Measurements from ENCODE around the gene TMEM30B. TPM values are rescaled to one million over a fixed set of nuclear protein-coding genes. Genes with fewer than 3 reads are reported as not detected.

TMEM30B gene
- polyA plus RNA-seq, 1 donor: 36.6 TPM

- DNase-seq: peak; percentile 62 to 76
- Histone ChIP-seq H3K9me3 (ENCODE audit: control insufficient read depth, low read depth, low read length) (no peaks in the 10 kb centered on the region), H3K36me3 (ENCODE audit: control insufficient read depth, insufficient read depth, low read length) (no peaks in the 10 kb centered on the region), H3K4me3 (ENCODE audit: low read length) (peak overlapping the region; percentile 31), H3K27ac (ENCODE audit: low read length) (no peak overlapping the region), H3K27me3 (ENCODE audit: control insufficient read depth, insufficient read depth, low read length) (peaks cover 27% of the 10 kb centered on the region), H3K4me1 (ENCODE audit: control insufficient read depth, insufficient read depth, low read length) (no peaks in the 10 kb centered on the region)
- WGBS (ENCODE audit: insufficient coverage, low lambda C conversion rate): 25% methylated on average over 6 of the region's 21 CpGs
Measured at GRCh38 chr14:61269321-61270083, 11.6 kb downstream of the TMEM30B start.

- Histone ChIP-seq H3K9me3 (ENCODE audit: control insufficient read depth, low read depth, low read length) (no peaks in the 10 kb centered on the region), H3K4me1 (ENCODE audit: control insufficient read depth, insufficient read depth, low read length) (no peaks in the 10 kb centered on the region), H3K27me3 (ENCODE audit: control insufficient read depth, insufficient read depth, low read length) (peaks cover 28% of the 10 kb centered on the region), H3K4me3 (ENCODE audit: low read length) (no peak overlapping the region), H3K27ac (ENCODE audit: low read length) (no peak overlapping the region), H3K36me3 (ENCODE audit: control insufficient read depth, insufficient read depth, low read length) (no peaks in the 10 kb centered on the region)
- 60% methylated on average over 1 of the region's 1 CpG for WGBS (ENCODE audit: insufficient coverage, low lambda C conversion rate)
- no peak for DNase-seq
Measured at GRCh38 chr14:61268812-61269211, 12.3 kb downstream of the TMEM30B start.

GRCh38 chr14:61266891-61267740 lies 14.0 kb downstream of the TMEM30B start:
- WGBS (ENCODE audit: insufficient coverage, low lambda C conversion rate): 70% methylated on average over 2 of the region's 11 CpGs
- Histone ChIP-seq H3K4me1 (ENCODE audit: control insufficient read depth, insufficient read depth, low read length) (no peaks in the 10 kb centered on the region), H3K9me3 (ENCODE audit: control insufficient read depth, low read depth, low read length) (no peaks in the 10 kb centered on the region), H3K27me3 (ENCODE audit: control insufficient read depth, insufficient read depth, low read length) (peaks cover 28% of the 10 kb centered on the region), H3K27ac (ENCODE audit: low read length) (no peak overlapping the region), H3K36me3 (ENCODE audit: control insufficient read depth, insufficient read depth, low read length) (no peaks in the 10 kb centered on the region), H3K4me3 (ENCODE audit: low read length) (no peak overlapping the region)
- no peak for DNase-seq

GRCh38 chr14:61266436-61266835 lies 14.7 kb downstream of the TMEM30B start:
- Histone ChIP-seq H3K4me3 (ENCODE audit: low read length) (no peak overlapping the region), H3K36me3 (ENCODE audit: control insufficient read depth, insufficient read depth, low read length) (no peaks in the 10 kb centered on the region), H3K27me3 (ENCODE audit: control insufficient read depth, insufficient read depth, low read length) (peaks cover 28% of the 10 kb centered on the region), H3K9me3 (ENCODE audit: control insufficient read depth, low read depth, low read length) (no peaks in the 10 kb centered on the region), H3K27ac (ENCODE audit: low read length) (no peak overlapping the region), H3K4me1 (ENCODE audit: control insufficient read depth, insufficient read depth, low read length) (no peaks in the 10 kb centered on the region)
- WGBS (ENCODE audit: insufficient coverage, low lambda C conversion rate): 86% methylated on average over 2 of the region's 4 CpGs
- no peak for DNase-seq

GRCh38 chr14:61264651-61265050 lies 16.5 kb downstream of the TMEM30B start:
- no peak for DNase-seq
- no peaks in the 10 kb centered on the region for H3K9me3 ChIP-seq (ENCODE audit: control insufficient read depth, low read depth, low read length)
- H3K27ac ChIP-seq (ENCODE audit: low read length): no peak overlapping the region
- peaks cover 31% of the 10 kb centered on the region for H3K27me3 ChIP-seq (ENCODE audit: control insufficient read depth, insufficient read depth, low read length)
- WGBS (ENCODE audit: insufficient coverage, low lambda C conversion rate): 80% methylated on average over 1 of the region's 4 CpGs
- no peaks in the 10 kb centered on the region for H3K36me3 ChIP-seq (ENCODE audit: control insufficient read depth, insufficient read depth, low read length)
- no peaks in the 10 kb centered on the region for H3K4me1 ChIP-seq (ENCODE audit: control insufficient read depth, insufficient read depth, low read length)
- H3K4me3 ChIP-seq (ENCODE audit: low read length): no peak overlapping the region

- Histone ChIP-seq H3K27me3 (ENCODE audit: control insufficient read depth, insufficient read depth, low read length) (peaks cover 31% of the 10 kb centered on the region), H3K36me3 (ENCODE audit: control insufficient read depth, insufficient read depth, low read length) (no peaks in the 10 kb centered on the region), H3K4me1 (ENCODE audit: control insufficient read depth, insufficient read depth, low read length) (no peaks in the 10 kb centered on the region), H3K9me3 (ENCODE audit: control insufficient read depth, low read depth, low read length) (no peaks in the 10 kb centered on the region), H3K27ac (ENCODE audit: low read length) (no peak overlapping the region), H3K4me3 (ENCODE audit: low read length) (no peak overlapping the region)
- DNase-seq: no peak
- 70% methylated on average over 2 of the region's 4 CpGs for WGBS (ENCODE audit: insufficient coverage, low lambda C conversion rate)
Measured at GRCh38 chr14:61264010-61264571, 17.0 kb downstream of the TMEM30B start.

- Histone ChIP-seq H3K4me3 (ENCODE audit: low read length) (no peak overlapping the region), H3K4me1 (ENCODE audit: control insufficient read depth, insufficient read depth, low read length) (no peaks in the 10 kb centered on the region), H3K27me3 (ENCODE audit: control insufficient read depth, insufficient read depth, low read length) (peaks cover 20% of the 10 kb centered on the region), H3K27ac (ENCODE audit: low read length) (no peak overlapping the region), H3K36me3 (ENCODE audit: control insufficient read depth, insufficient read depth, low read length) (no peaks in the 10 kb centered on the region), H3K9me3 (ENCODE audit: control insufficient read depth, low read depth, low read length) (no peaks in the 10 kb centered on the region)
- 73% methylated on average over 2 of the region's 4 CpGs for WGBS (ENCODE audit: insufficient coverage, low lambda C conversion rate)
- DNase-seq: no peak
Measured at GRCh38 chr14:61262082-61262481, 19.1 kb downstream of the TMEM30B start.

- H3K27me3 ChIP-seq (ENCODE audit: control insufficient read depth, insufficient read depth, low read length): peaks cover 14% of the 10 kb centered on the region
- 100% methylated on average over 1 of the region's 8 CpGs for WGBS (ENCODE audit: insufficient coverage, low lambda C conversion rate)
- H3K4me1 ChIP-seq (ENCODE audit: control insufficient read depth, insufficient read depth, low read length): no peaks in the 10 kb centered on the region
- no peaks in the 10 kb centered on the region for H3K9me3 ChIP-seq (ENCODE audit: control insufficient read depth, low read depth, low read length)
- no peak overlapping the region for H3K27ac ChIP-seq (ENCODE audit: low read length)
- no peak for DNase-seq
- no peaks in the 10 kb centered on the region for H3K36me3 ChIP-seq (ENCODE audit: control insufficient read depth, insufficient read depth, low read length)
- no peak overlapping the region for H3K4me3 ChIP-seq (ENCODE audit: low read length)
Measured at GRCh38 chr14:61260939-61261776, 20.0 kb downstream of the TMEM30B start.

- no peak overlapping the region for H3K27ac ChIP-seq (ENCODE audit: low read length)
- no peaks in the 10 kb centered on the region for H3K4me1 ChIP-seq (ENCODE audit: control insufficient read depth, insufficient read depth, low read length)
- H3K27me3 ChIP-seq (ENCODE audit: control insufficient read depth, insufficient read depth, low read length): peaks cover 15% of the 10 kb centered on the region
- no peak overlapping the region for H3K4me3 ChIP-seq (ENCODE audit: low read length)
- no peaks in the 10 kb centered on the region for H3K36me3 ChIP-seq (ENCODE audit: control insufficient read depth, insufficient read depth, low read length)
- H3K9me3 ChIP-seq (ENCODE audit: control insufficient read depth, low read depth, low read length): no peaks in the 10 kb centered on the region
- no peak for DNase-seq
- 50% methylated on average over 2 of the region's 4 CpGs for WGBS (ENCODE audit: insufficient coverage, low lambda C conversion rate)
Measured at GRCh38 chr14:61258985-61259384, 22.2 kb downstream of the TMEM30B start.
